ENCODE data around the gene MRPL40.

Gene MRPL40

DNA sequence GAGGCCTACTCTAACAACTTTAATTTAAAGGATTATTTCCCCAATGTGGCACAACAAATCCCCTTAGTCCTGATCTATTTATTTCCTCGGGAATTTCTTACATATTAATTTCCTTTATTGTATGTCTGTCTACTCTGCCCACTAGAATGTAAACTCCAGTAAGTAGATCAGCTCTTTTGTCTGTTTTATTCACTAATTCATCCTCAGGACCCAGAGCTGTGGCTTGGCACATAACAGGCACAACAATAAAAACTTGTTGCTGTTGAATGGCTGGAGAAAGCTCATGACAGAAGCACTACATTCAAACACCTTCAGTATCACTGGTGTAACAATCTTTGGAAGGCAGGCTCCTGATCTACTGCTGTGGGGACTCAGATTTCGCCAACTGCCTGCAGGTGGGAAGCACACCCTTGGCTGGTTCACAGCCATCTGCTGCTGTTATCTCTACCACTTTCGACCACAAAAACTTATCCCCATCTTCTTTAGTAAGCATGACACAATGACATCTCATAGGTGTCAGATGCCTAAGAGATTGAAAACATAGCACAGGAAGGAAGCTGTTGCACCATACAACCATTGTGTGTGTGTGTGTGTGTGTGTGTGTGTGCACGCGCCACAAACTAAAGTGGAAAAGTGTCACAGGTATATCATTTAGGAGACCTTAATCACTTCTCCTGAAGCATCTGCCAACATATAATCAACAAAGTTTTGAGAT lies 12.7 kb upstream of the MRPL40 start:
- H3K4me3 ChIP-seq (ENCODE audit: low read length, poor library complexity, severe bottlenecking): peak overlapping the region; percentile 17
- H3K79me2 ChIP-seq (ENCODE audit: insufficient read depth, low read length): peaks cover 85% of the 10 kb centered on the region
- peaks cover 8% of the 10 kb centered on the region for H4K20me1 ChIP-seq (ENCODE audit: insufficient read depth, low read length, poor library complexity, severe bottlenecking)
- no peaks in the 10 kb centered on the region for H3K36me3 ChIP-seq (ENCODE audit: insufficient read depth, low read length)
- H3K27me3 ChIP-seq (ENCODE audit: insufficient read depth, low read length, poor library complexity, severe bottlenecking): no peaks in the 10 kb centered on the region
- peak overlapping the region; percentile 54 for H3K9ac ChIP-seq (ENCODE audit: low read depth, low read length, poor library complexity, severe bottlenecking)
- H3K4me2 ChIP-seq (ENCODE audit: low read depth, low read length, poor library complexity, severe bottlenecking): peak overlapping the region; percentile 41
- H2AFZ ChIP-seq (ENCODE audit: low read length): no peak overlapping the region
- TF ChIP-seq, protein P1, sequence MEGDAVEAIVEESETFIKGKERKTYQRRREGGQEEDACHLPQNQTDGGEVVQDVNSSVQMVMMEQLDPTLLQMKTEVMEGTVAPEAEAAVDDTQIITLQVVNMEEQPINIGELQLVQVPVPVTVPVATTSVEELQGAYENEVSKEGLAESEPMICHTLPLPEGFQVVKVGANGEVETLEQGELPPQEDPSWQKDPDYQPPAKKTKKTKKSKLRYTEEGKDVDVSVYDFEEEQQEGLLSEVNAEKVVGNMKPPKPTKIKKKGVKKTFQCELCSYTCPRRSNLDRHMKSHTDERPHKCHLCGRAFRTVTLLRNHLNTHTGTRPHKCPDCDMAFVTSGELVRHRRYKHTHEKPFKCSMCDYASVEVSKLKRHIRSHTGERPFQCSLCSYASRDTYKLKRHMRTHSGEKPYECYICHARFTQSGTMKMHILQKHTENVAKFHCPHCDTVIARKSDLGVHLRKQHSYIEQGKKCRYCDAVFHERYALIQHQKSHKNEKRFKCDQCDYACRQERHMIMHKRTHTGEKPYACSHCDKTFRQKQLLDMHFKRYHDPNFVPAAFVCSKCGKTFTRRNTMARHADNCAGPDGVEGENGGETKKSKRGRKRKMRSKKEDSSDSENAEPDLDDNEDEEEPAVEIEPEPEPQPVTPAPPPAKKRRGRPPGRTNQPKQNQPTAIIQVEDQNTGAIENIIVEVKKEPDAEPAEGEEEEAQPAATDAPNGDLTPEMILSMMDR (conservative IDR thresholded peaks at IDR 0.05; ENCODE audit: low read length): no peak
- TF ChIP-seq EZH2phosphoT487 (IDR thresholded peaks at IDR 0.05; ENCODE audit: borderline replicate concordance): no peak
- H3F3A ChIP-seq (ENCODE audit: low read depth): no peaks in the 10 kb centered on the region; the same call in 1 of the 2 replicates
- H3K9me3 ChIP-seq (ENCODE audit: insufficient read depth, low read depth, low read length): no peaks in the 10 kb centered on the region
- H3K9me2 ChIP-seq (replicated peaks; ENCODE audit: low read depth, low read length): no peaks in the 10 kb centered on the region
- H3K4me1 ChIP-seq (ENCODE audit: insufficient read depth, low read length, poor library complexity, severe bottlenecking): peaks cover 43% of the 10 kb centered on the region

DNA sequence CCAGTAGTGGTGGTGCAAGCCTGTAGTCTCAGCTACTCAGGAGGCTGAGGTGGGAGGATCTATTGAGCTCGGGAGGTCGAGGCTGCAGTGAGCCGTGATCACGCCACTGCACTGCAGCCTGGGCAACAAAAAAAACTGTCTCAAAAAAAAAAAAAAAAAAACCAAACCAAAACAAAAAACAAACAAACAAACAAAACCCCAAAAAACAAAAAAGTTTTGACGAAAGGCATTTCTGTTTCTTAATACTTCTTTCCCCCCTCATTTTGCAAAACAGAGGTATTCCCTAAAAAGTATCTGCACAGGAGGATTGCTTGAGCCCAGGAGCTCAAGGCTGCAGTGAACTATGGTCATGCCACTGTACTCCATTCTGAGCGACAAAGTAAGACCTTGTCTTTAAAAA lies 12.0 kb upstream of the MRPL40 start:
- H3K36me3 ChIP-seq (ENCODE audit: insufficient read depth, low read length): peaks cover 5% of the 10 kb centered on the region; the same call in 1 of the 2 replicates
- H3K4me2 ChIP-seq (ENCODE audit: low read depth, low read length, poor library complexity, severe bottlenecking): peak overlapping the region; percentile 41
- H3K4me3 ChIP-seq (ENCODE audit: low read length, poor library complexity, severe bottlenecking): no peak overlapping the region
- H3K9ac ChIP-seq (ENCODE audit: low read depth, low read length, poor library complexity, severe bottlenecking): no peak overlapping the region
- peaks cover 14% of the 10 kb centered on the region for H4K20me1 ChIP-seq (ENCODE audit: insufficient read depth, low read length, poor library complexity, severe bottlenecking)
- H3F3A ChIP-seq (ENCODE audit: low read depth): no peaks in the 10 kb centered on the region; the same call in 1 of the 2 replicates
- no peak overlapping the region for H2AFZ ChIP-seq (ENCODE audit: low read length)
- H3K79me2 ChIP-seq (ENCODE audit: insufficient read depth, low read length): peaks cover 87% of the 10 kb centered on the region
- TF ChIP-seq, protein P1 (conservative IDR thresholded peaks at IDR 0.05; ENCODE audit: low read length): no peak
- TF ChIP-seq EZH2phosphoT487 (IDR thresholded peaks at IDR 0.05; ENCODE audit: borderline replicate concordance): no peak
- H3K27me3 ChIP-seq (ENCODE audit: insufficient read depth, low read length, poor library complexity, severe bottlenecking): no peaks in the 10 kb centered on the region
- no peaks in the 10 kb centered on the region for H3K9me2 ChIP-seq (replicated peaks; ENCODE audit: low read depth, low read length)
- H3K4me1 ChIP-seq (ENCODE audit: insufficient read depth, low read length, poor library complexity, severe bottlenecking): peaks cover 49% of the 10 kb centered on the region
- H3K9me3 ChIP-seq (ENCODE audit: insufficient read depth, low read depth, low read length): no peaks in the 10 kb centered on the region

DNA sequence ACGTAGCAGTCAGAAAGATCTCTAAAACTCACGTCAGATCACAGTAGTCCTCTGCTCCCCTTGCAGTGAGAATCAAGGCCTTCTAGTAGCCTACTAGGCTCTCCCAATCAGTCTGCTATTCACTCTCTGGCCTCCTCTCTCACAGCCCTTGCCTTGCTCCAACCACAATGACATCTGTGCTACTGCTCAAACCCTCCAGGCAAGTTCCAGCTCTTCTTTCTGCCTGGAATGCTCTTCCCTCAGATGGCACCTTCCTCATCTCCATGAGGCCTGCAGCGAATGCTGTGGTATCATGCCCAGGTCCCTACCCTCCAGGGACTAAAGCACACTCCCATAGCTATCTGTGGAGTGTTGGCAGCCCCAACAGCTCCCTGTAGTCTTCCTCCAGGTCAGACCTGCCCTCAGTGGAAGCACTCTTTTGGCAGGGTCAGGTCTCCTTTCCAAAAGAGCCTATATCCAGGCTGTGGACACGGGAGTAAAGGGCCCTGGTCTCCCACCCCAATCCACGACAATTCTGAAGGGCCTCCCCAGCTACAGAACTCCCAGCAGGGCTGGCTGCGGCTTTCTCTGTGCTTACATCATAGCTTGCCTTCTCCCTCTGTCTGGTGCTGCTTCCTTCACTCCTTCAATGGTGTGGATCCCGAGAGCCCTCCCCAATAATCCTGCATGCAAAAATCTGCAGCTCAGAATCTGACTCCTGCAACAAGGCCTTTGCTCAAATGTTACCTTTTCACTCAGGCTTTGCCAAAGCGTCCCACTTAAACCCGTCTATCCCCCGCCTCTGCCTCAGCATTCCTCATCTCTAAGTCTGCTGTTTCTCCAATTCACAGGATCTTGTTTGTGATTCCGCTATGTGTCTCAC lies 9.7 kb upstream of the MRPL40 start:
- no peaks in the 10 kb centered on the region for H3K27me3 ChIP-seq (ENCODE audit: insufficient read depth, low read length, poor library complexity, severe bottlenecking)
- peaks cover 17% of the 10 kb centered on the region for H4K20me1 ChIP-seq (ENCODE audit: insufficient read depth, low read length, poor library complexity, severe bottlenecking)
- H3K9ac ChIP-seq (ENCODE audit: low read depth, low read length, poor library complexity, severe bottlenecking): peak overlapping the region; percentile 3
- peaks cover 87% of the 10 kb centered on the region for H3K79me2 ChIP-seq (ENCODE audit: insufficient read depth, low read length)
- H3F3A ChIP-seq (ENCODE audit: low read depth): no peaks in the 10 kb centered on the region; the same call in 1 of the 2 replicates
- peaks cover 6% of the 10 kb centered on the region; the same call in 1 of the 2 replicates for H3K36me3 ChIP-seq (ENCODE audit: insufficient read depth, low read length)
- no peak overlapping the region for H2AFZ ChIP-seq (ENCODE audit: low read length)
- peaks cover 49% of the 10 kb centered on the region for H3K4me1 ChIP-seq (ENCODE audit: insufficient read depth, low read length, poor library complexity, severe bottlenecking)
- H3K9me3 ChIP-seq (ENCODE audit: insufficient read depth, low read depth, low read length): no peaks in the 10 kb centered on the region
- H3K4me2 ChIP-seq (ENCODE audit: low read depth, low read length, poor library complexity, severe bottlenecking): peak overlapping the region; percentile 29
- H3K4me3 ChIP-seq (ENCODE audit: low read length, poor library complexity, severe bottlenecking): no peak overlapping the region
- TF ChIP-seq, protein P1 (conservative IDR thresholded peaks at IDR 0.05; ENCODE audit: low read length): no peak
- no peak for TF ChIP-seq EZH2phosphoT487 (IDR thresholded peaks at IDR 0.05; ENCODE audit: borderline replicate concordance)
- H3K9me2 ChIP-seq (replicated peaks; ENCODE audit: low read depth, low read length): no peaks in the 10 kb centered on the region

Data from Loucy (cell line).